GM12892 (cell line): ENCODE data around the gene DNAJC18.
"Not testable (repeated sequence)": the region's sequence is repeated elsewhere in the genome, so short reads cannot be mapped to it uniquely, and the experiment has no call there.

ENCODE experiments used
- POLR2A ChIP-seq: IDR thresholded peaks from 2 replicates; pipeline ENCODE4 v1.6.1; 2011; ENCODE audit warnings: low read depth, low read length, control low read depth
- POLR2AphosphoS5 ChIP-seq: IDR thresholded peaks from 2 replicates; pipeline ENCODE4 v1.6.1; 2011; ENCODE audit warnings: low read depth, low read length, control low read depth

GRCh38 chr5:139440416-139440815 is 1.1 kb upstream of the DNAJC18 start:
- TF ChIP-seq POLR2A, POLR2AphosphoS5: not testable (repeated sequence)
